ENCODE results near the gene EMC9.
A peak's percentile ranks its signal among the peaks of the same experiment; 100 is the strongest.

Gene EMC9

DNA sequence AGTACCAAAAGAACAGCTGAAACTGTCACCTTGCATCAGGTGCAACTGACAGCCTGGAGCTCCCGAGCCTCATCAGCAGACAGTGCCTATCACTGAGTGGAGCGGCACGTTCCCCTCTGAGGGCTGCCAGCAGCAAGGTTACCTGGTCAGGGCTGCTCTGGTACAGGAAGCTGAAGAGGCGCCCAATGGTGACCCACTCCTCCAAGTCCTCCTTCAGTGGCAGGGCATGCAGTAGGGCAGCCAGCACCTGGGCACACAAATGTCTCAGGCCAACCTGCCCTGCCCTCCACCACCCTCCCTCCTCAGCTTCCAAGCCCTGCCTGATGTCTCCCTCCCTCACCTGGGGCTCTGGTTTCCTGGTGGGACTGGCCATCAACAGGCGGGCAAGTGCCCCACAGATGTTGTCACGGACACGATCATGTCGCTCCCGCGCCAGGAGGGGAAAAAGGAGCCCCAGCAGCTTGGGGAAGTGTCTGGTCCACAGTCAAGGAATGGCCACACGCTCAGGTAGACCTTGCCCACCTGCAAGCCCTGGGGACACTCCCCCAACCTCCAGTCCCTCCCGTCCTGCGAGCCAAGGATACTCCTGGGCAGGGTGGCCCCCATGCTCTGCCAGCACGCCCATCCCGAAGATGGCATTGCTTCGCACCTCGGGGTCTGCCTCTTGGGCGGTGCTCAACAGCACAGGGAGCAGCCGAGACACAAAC, 40.1 kb upstream of the EMC9 start:
- H3K4me3 ChIP-seq (ENCODE audit: control insufficient read depth, low read depth, low read length): no peak overlapping the region
- no peak for DNase-seq (ENCODE audit: low read depth)
- TF ChIP-seq, protein P1, sequence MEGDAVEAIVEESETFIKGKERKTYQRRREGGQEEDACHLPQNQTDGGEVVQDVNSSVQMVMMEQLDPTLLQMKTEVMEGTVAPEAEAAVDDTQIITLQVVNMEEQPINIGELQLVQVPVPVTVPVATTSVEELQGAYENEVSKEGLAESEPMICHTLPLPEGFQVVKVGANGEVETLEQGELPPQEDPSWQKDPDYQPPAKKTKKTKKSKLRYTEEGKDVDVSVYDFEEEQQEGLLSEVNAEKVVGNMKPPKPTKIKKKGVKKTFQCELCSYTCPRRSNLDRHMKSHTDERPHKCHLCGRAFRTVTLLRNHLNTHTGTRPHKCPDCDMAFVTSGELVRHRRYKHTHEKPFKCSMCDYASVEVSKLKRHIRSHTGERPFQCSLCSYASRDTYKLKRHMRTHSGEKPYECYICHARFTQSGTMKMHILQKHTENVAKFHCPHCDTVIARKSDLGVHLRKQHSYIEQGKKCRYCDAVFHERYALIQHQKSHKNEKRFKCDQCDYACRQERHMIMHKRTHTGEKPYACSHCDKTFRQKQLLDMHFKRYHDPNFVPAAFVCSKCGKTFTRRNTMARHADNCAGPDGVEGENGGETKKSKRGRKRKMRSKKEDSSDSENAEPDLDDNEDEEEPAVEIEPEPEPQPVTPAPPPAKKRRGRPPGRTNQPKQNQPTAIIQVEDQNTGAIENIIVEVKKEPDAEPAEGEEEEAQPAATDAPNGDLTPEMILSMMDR (conservative IDR thresholded peaks at IDR 0.05; ENCODE audit: control insufficient read depth, insufficient read depth, low read depth, low read length): no peak

DNA sequence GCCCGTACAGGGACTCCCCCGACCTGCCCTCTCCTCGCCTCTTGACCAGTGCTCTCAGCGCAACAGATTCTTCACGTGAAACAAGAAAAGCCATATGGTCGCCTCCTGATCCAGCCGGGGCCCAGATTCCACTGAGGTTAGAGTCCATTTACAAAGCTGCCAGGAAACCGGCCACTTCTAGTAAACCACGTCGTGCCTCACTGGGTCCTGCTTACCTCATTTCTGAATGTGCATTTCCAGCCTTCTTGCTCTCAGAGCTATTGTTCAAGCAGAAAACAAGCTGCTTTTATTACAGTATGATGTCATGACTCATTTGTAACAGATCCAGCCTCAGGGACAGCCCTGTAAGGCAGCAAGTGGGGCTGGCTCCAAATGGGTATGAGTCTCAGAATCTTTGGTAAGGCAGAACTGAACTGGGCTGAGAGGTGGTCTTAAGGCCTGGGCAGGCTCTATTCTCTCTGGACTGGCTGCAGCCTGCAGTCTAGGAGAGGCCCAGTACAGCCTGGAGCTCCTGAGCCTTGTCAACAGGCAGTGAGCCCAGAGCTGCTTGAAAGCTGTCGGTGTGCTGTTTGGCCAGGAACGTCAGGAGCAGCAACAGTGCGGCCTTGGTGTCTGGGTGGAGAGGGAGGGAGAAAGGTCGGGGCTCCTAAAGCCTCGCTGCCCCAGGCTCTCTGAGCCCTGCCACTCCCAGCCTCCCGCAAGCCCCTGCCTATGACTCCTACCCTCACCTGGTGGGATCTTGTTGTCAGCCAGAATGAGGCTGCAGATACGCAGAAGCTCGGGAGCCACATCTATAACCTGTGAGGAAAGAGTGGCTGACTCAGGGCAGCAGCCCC, 38.8 kb upstream of the EMC9 start:
- peak; percentile 88 for DNase-seq (ENCODE audit: low read depth)
- no peak overlapping the region for H3K4me3 ChIP-seq (ENCODE audit: control insufficient read depth, low read depth, low read length)
- TF ChIP-seq, protein P1 (conservative IDR thresholded peaks at IDR 0.05; ENCODE audit: control insufficient read depth, insufficient read depth, low read depth, low read length): no peak

DNA sequence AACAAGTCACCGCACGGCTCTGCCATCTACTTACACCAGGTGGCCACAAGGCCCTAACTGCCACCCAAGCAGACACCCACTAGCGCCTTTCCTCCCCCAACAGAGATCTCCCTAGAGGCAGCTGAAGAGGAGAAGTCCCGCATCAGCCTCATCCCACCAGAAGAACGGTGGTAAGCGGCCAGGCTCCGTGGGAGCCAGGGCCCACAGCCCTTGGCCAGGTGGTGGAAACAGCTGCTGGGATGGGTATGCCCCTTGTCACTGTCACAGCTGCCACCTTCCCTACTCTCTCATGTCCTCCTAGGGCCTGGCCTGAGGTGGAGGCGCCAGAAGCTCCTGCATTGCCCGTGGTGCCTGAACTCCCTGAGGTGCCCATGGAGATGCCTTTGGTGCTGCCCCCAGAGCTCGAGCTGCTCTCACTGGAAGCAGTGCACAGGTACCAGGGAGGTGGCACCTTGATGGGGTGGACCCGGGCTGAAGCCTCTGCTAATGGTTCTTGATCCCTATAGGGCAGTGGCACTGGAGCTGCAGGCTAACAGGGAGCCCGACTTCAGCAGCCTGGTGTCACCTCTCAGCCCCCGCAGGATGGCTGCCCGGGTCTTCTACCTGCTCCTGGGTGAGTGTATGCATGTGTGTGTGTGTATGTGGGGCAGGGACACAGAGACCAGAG, 38.0 kb upstream of the EMC9 start:
- TF ChIP-seq, protein P1 (conservative IDR thresholded peaks at IDR 0.05; ENCODE audit: control insufficient read depth, insufficient read depth, low read depth, low read length): no peak
- no peak overlapping the region for H3K4me3 ChIP-seq (ENCODE audit: control insufficient read depth, low read depth, low read length)

DNA sequence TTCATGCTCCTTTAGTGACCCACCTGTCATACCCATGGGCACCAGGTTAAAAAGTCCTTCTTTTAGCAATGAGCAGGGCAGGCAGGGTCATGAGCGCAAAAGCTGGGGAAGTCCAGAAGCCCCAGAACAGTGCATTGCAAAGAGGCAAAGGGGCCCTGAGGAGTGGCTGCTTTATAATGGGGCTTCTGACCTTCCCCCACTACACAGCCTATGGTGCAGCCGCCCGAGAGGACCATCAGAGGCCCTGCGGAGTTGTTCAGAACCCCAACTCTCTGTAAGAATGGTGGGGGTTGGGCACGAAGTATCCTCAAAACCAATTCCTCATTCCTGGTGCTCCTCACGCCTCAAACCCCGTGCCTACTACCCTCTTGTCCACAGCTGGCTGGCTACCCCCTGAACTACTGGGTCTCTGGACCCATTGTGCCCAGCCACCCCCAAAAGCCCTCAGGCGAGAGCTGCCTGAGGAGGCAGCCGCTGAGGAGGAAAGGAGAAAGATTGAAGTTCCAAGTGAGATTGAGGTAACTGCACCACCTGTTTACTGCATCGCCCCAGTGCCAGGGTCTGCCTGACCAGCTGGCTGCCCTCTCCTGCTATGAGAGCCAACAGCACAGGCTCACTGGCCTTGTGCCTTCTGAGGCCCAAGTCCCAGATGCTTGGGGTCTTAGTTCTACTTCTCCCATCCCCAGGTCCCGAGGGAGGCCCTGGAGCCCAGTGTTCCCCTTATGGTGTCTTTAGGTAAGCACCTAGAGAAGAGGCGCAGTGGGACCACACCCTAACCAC, 37.2 kb upstream of the EMC9 start:
- TF ChIP-seq, protein P1 (conservative IDR thresholded peaks at IDR 0.05; ENCODE audit: control insufficient read depth, insufficient read depth, low read depth, low read length): no peak
- no peak for DNase-seq (ENCODE audit: low read depth)
- H3K4me3 ChIP-seq (ENCODE audit: control insufficient read depth, low read depth, low read length): no peak overlapping the region

More for the DNA sequence above, 38.0 kb upstream of the EMC9 start:
- no peak for DNase-seq (ENCODE audit: low read depth)

DNA sequence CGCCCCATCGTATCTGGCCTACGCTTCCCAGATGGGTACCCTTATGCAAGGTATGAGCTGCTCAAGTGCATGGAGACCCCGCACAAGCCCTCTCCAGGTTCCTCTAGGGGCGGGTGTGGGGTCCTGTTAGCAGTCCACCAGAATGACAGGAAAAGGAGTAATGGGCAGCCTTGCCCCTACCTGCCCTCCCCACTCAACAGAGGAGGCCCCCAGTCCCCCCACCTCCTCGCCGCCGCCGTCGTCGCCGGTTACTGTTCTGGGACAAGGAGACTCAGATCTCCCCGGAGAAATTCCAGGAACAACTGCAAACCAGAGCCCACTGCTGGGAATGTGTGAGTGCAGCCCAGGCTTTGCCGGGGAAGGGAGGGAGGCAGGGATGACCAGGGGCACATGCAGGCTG, 36.5 kb upstream of the EMC9 start:
- TF ChIP-seq, protein P1 (conservative IDR thresholded peaks at IDR 0.05; ENCODE audit: control insufficient read depth, insufficient read depth, low read depth, low read length): no peak
- DNase-seq (ENCODE audit: low read depth): no peak
- H3K4me3 ChIP-seq (ENCODE audit: control insufficient read depth, low read depth, low read length): no peak overlapping the region
